ENCODE measurements around the gene CACNA1H.

CACNA1H gene

DNA sequence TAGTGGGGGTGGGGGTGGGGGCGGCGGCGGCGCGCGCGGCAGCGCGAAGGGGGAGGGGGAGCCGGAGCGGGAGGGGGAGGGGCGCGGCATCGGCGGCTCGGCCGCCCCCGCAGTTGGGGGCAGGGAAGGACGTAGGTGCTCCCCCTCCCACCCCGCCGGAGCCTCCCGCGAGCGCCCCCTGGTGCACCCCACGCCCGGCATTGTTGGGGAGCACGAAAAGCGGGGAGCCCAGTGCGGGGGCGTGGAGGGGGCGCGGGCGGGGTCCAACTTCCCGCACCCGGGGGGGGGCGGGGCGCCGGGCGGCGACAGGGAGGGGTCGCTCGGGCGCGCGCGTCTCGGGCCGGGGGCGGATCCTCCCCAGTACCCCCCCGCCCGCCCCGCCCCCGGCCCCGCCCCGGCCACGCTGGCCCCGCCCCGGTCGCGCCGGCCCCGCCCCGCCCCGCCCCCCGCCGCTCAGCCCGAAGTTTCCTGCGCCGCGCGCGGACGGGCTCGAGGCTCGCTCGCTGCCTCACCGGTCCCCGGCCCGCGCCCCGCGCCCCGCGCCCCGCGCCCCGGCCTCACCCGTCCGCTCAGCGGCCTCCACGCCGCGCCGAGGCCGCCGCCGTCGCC, at the start of gene CACNA1H:
CACNA1H (plus strand) TSS at position 456 of the 609 bp plus-strand sequence. CDS start 632 bp downstream, outside the sequence.
- DNase-seq, result peak; percentile 62

DNA sequence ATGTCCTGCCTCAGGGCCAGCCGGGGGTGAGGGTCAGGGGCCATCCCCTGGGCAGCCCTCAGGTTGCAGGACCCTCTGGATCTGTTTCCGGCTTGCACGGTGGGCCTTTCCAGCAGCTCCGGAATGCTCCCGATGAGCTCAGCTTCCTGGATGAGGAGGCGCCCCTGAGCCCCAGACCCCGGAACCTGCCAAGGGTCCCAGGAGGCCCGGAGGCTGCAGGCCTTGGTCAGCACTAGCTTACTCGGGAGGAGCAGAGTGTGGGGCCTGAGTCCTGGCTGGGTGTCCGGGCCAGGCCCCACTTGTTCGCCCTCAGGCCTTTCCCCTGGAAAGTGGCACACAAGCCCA, 49.3 kb upstream of the CACNA1H start:
- DNase-seq, result no peak

DNA sequence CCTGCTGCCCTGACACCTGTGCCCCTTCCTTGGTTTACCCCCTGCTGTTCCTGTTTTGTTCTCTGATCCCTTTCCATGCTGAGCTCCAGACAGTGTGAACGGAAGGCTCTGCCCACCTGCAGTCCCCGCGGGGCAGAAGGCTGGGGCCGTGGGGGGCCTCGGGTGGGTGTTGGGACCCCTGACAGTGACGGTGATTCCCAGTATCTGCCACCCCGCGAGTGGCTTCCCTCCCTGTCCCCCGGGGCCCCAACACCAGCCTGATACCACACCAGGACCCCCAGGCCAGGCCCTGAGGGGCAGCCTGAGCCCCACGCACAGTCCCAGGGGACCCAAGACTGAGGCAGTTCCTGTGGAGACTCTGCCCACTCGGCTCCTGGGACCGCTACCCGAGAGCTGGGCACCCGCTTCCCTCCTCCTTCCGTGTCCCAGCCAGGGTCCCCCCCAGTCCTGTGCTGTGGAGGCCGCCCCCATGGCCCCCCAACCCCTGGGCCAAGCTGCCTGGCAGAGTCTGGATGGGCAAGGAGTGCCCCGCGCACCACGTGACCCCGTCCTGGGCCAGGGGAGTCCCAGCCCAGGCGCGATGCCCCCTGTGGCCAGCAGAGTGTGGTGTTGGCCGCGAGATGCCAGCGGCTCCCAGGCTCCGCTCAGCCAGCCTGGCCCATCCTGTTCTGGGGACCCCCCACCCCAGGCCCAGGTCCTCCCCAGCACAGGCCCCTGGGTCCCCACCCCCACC, 46.9 kb upstream of the CACNA1H start:
- DNase-seq, result peak; percentile 24

DNA sequence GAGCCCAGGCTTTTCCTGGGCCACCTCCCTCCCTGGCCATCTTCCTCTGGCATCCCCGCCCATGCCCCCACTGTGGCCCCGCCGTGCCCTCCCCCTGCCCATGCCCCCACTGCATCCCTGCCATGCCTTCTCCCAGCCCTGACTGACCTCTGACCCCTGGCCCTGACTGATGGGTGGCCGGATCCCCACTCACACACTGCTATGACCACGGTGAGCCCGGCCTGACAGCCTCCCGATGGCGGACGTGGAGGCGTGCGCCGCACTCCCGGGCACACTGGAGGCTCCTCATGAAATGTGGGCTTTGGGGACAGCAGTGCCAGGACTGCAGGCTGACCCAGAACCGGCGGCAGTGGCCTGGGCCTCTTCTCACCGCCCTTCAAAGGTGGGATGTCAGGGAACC, 46.2 kb upstream of the CACNA1H start:
- DNase-seq, result no peak

DNA sequence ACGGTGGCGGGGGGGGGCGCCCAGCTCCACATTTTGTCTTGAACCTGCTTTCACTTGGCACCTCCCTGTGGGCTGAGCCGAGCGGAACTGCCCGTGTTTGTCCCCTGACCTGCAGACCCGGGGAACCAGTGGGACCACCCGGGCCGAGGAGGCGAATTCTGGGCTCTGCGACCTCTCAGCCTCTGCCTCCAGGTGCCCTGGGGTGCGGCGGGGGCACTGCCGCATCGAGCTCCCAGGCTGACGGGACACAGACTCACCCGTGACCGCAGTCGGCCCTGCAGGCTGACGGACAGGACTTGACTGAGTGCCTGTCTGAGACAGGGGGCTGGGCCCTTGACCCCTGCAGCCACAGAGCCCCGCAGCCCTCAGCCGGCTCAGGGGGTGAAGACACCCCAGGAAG, 45.8 kb upstream of the CACNA1H start:
- DNase-seq, result no peak

DNA sequence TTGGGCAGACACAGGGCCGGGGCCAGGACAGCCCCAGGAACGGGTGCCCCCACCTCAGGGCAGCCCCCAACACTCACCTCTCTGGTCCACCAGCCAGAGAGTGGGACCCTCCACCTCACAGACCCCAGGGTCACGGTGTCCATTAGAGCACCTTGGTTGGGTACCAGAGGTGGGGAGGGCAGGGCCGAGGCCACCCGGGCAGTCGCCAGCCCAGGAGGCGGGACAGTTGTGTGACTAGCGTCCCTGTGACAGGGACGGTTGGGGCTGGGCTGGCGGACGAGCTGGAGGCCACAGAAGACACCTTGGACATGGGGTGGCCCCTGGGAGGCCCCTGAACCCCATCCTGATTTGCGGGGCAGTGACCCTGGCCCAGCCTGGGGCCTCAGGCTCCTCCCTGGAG, 45.2 kb upstream of the CACNA1H start:
- DNase-seq, result no peak

DNA sequence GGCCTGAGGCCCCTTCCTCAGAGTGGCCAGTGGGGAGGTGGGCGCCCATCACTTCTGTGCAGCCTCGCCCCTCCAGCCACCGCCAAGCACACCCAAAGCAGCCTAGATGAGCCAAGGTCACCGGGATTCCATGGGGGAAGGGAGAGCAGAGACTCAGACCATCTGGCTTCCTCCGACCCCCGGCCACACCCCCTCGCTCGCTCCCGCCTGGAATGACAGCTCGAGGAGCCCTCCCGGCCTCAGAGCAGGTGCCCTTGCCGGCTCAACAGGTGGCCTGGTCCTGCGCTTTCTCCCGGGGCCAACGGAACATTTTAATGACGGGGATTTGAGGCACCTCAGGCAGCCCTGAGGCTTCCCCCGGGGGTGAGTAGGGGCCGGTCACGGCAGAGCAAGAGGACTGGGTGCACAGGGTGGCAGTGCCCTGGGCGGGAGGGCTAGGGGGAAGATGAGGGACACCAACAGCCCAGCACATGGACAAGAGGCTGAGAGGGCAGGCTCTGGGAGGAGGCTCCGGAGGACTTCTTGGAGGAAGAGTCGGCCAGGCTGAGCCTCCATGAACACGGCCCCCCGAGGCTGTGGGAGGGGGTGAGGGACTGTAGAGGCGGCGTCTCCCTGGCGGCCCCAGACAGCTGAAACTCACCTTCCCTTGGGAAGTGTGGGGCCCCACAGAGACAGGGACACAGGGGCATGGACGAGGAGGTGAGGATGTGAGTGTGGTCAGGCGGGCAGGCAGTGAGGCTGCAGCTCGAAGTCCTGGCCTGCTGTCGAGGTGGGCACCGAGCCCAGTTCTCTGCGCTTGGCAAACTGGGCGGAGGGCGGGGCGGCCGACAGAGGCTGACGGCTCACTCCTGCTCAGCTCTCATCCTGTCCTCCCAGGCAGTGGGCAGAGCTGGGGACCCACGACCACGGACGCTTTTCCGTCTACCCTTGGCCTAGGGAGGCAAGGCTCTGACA, 44.3 kb upstream of the CACNA1H start:
- DNase-seq, result no peak

DNA sequence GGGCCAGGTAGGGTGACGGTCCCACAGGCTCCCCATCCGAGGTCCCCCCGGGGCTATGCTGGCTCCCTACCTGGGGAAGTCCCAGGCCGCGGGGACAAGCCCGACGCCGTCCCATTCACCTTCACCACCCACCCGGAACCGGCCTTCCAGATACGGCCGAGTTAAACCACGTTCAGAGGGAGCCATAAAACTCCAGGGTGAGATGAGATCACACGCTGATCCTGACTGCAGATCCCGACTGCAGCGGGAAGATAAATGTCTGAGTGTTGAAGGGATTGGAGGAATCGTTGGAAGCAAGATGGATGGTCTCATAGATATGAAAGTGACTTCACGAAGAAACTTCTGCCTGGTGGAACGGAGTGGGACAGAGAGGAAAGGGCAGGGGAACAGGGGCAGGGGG, 43.3 kb upstream of the CACNA1H start:
- no peak for DNase-seq

DNA sequence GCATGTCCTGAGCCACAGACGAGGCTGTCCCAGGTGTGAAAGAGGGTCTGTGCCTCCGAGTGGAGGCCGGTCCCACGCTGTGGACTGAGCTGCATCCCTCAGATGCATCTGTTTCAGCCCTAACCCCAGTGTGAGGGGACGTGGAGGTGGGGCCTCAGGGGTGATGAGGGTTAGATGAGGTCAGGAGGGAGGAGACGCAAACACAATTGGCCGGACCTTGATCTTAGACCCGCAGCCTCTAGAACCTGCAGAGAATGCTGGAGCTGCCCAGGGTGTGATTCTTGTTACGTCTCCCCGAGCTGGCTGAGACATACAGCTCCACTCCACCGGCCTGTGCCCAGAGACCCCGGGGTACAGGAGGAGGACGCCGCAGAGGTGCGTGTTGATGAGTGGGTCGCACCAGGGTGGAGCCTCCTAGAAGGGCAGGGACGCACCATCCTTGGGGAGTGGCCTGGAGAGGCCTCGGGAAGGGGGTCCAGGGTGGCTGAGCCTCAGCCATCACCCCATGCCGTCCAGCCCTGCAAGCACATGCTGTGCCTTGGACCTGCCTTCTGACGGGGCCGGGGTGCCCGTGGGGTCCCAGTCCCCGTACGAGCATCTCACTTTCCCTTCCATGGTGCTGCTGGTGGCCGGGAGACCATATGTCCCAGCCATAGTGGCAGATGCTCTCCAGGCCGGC, 40.3 kb upstream of the CACNA1H start:
- DNase-seq, result no peak

DNA sequence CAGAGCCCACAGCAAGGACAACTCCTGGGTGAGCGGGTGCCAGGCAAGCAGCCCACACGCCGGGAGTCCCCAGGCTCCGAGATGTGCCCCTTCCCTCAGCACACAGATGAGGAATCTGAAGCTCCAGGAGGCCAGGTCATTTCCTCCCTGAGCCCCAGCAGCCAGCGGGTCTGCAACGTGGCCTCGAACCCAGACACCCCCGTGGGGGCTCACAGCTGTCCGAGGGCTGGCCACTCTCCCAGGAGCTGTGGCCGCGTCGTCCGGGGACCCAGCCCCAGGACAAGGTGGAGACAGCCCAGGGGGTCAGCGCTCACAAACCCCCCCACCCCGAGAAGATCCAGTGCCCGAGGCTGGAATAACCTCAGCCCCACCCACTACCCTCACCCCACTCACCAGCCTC, 39.4 kb upstream of the CACNA1H start:
- no peak for DNase-seq

DNA sequence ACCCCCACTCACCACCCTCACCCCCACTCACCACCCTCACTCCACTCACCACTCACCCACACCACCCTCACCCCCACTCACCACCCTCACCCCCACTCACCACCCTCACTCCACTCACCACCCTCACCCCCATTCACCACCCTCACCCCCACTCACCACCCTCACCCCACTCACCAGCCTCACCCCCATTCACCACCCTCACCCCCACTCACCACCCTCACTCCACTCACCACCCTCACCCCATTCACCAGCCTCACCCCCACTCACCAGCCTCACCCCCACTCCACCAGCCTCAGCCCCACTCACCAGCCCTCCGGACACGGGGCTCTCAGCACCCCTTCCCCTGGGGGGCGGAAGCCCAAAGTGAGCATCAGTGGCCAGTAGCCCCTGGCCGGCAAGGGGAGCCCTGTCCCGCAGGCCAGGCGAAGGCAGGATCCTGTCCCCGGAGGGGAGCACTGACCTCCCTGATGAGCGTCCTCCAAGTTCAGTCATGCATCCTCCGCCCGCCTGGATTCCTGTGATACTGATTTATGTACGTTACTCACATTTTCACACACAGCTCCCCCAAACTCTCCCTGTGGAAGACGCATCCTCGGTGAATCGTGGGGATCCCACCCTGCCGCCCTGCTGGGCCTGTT, 38.9 kb upstream of the CACNA1H start:
- no peak for DNase-seq

DNA sequence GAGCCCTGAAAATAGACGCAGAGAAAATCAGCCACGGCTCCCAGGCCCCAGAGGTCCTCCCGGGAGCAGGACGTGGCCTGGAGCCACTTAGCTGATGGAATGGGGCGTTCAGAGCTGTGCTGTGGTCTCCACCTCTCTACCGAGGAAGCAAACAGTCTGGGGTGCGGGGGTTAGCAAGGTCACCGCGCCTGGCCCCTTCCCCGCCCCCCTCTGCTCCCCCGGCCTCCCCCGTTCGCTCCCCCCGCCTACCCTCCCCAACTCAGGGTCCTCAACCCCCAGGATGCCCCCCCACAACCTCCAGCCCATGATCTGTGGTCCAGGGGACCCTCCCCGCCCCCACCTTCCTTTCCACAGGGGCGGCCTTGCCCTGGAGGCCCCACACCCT, 36.2 kb upstream of the CACNA1H start:
- DNase-seq, result no peak

DNA sequence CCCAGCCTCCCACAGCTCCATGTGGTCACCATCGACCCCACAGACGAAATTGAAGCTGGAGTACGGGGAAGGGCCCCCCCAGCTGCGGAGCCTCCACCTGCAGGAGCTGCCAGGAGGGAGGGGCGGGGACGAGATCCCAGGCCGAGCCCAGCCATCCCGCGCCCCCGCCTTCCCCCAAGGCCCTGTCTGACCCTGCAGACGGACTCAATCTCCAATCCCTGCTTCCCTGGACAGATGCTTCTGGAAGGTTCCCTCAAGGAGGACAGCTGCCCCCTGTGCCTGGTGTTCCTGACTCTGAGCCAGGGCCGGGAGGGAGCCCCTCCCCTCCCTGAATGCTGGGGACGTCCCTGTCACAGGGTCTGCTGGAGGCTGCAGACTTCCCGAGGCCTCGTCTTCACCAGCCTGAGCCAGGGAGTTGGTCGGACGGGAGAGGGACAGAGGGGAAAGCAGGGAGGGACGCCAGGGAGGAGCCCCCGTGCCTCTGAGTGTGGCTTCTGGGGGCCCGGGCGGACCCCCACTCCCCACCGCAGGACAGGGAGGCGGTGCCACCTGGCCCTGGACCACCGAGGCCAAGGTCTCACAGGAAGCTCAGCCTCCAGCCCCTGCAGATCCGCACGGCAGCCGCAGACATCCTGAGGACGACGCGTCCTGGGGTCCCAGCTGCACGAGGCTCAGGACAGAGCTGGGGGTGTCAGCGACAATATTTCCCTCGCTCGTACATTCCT, 35.6 kb upstream of the CACNA1H start:
- DNase-seq, result no peak

DNA sequence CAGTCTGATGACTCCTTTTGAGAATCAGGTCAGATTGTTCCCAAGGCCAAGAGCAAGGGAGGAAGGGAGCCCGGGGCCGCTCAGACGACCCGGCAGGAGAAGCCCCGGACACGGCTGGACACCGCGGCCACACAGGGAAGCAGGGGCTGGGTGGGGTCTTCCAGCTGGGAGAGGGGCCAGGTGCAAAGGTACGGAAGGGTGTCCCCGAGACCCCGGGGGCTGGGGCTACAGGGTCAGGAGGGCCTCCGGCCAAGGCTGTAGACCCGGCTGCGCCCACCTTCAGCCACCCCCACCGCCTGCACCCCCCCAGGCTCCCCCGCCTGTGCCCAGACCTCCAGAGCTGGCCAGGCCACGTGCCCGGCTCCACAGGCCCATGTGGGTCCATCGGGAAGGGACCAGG, 35.0 kb upstream of the CACNA1H start:
- no peak for DNase-seq

DNA sequence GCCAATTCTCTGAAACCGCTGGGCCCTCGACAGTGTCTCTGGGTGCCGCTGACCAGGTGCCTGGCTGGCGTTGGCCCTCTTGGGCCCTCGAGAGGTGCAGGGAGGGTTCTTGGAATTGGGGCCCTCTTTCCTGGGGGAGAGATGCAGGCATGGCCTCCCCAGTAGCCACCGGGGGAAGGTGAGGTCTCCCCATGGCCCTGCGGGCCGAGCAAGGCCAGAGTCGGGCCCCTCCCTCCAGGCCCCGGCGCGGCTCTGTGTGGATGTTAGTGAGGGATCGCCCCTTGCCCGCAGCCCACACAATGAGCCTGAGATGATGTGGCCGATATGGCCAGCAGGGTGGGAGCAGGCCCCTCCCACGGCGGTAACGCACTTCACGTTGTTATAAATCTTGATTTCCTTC, 33.8 kb upstream of the CACNA1H start:
- no peak for DNase-seq

DNA sequence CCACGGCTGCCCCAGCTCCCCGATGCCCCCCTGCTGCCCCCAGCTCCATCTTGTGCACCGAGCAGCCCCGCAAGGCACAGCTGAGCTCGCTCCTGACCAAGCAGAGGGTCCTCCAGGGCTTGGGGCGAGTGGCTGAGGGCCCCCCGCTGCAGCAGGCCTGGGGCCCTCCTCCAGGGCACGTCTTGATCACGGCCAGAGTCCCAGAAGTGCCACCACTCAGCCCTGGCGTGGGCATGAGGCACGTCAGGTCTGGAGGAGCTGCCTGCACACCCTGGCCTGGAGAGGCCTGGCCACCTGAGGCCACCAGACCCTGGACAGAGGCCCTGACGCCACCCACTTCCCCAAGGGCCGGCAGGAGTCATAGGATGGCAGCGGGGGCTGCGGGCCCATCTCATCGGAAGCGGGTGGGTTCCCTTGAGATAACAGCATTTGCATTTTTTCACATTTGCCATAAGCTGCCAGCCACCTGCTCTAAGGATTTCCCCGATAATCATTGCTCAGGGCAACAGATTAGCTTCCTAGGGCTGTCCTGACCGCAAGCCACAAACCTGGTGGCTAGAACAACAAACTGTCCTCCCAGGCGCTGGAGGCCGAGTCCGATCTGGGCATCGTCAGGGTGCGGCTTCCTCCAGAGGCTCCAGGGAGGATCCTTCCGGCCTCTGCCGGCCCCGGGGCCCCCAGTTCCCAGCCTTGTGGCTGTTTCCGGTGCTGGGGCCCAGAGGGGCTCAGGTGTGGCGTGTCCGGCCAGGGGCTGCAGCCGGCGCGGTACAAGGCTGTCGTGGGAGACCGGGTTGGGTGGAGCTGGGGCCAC, 32.9 kb upstream of the CACNA1H start:
- no peak for DNase-seq

DNA sequence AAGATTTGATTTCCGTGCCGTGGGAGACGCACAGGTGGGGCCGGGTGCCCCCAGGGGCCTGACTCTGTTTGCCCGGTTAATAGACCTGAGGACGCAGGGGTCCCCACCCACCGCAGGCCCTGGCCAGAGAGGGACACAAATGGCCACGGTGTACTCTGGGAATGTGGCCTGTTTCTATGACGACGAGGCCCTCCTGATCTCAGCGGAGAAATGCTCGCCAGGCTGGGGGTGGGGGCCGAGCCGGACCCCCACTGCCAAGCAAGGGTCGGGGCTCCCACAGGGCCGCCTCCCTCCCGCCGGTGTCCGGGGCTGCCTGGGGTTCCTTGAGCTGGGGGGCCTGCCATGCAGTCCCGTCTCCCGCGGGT, 32.3 kb upstream of the CACNA1H start:
- no peak for DNase-seq

DNA sequence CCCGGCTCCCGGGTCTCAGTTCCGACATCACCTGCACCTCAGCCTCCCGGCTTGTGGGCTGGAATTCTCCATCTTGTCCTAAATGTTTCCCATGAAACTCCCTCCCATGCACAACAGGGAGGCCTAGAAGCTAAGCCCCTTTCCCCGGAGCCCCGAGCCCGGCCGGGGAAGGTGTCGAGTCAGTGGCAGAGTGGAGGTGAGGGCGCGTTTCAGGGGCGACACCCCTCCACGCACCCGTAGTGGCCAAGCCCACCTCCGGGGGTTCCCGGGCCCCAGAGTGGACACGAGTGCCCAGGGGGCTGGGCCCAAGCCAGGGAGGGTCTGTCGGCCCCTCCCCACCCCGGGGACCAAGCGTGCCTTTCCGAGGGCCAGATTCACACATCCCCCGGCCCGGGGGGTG, 31.9 kb upstream of the CACNA1H start:
- DNase-seq, result no peak

DNA sequence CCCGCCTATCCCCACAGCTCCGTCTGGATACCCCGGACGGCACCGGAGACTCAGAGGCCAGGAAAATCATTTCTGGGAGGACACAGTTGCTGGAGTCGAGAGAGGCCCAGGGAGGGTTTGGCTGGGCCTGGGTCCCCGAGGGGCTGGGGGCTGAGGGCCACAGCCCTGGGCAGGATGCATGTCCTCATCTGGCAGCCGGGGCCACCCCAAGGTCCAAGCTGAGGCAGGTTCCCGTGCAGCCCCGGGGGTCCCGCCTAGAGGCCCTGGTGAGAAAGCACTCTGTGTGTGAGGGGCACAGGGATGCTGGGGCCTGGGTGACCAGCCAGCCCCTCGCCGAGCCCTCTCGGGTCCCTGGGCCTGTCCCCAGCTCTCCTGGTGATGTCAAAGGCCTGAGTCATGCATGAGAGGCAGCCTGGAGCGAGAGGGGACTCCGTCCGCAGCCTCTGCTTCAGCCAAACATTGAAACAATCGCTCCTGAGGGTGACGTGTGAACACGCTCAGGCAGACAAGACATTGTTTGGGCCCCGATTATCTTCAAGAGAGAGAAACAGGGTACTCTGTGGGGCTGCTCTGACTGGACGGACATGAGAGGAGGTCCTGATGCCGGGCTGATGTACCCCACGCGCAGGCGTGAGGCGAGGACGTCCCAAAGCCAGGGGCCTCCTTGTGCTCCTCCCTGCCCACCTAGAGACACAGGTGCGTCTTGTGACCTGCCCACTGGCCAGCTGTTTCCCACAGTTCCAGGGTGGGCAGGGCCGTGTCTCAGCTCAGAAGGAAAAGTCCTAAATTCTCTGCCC, 31.1 kb upstream of the CACNA1H start:
- no peak for DNase-seq

DNA sequence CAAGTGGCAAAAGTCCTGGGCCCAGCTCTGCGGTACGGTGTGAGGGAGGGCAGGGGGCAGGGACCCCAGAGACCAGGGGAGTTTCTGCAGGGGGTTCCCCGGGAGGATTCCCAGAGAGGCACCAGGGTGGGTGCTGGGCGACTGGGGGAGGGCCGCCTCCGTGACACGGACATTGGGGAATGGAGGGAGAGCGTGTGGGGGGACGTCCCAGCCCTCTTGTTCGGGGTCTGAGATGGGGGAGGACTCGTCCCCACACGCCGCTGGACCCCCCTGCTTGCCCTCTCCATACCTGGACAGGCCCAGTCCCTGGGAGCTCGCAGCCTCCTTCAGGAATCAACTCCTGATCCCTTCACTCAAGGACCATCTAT, 30.5 kb upstream of the CACNA1H start:
- DNase-seq, result no peak

All from activated T-cell treated with anti-CD3 and anti-CD28 coated beads for 4 hours (primary cell).